ENCODE measurements around the gene ACKR2.

The ACKR2 gene

DNA sequence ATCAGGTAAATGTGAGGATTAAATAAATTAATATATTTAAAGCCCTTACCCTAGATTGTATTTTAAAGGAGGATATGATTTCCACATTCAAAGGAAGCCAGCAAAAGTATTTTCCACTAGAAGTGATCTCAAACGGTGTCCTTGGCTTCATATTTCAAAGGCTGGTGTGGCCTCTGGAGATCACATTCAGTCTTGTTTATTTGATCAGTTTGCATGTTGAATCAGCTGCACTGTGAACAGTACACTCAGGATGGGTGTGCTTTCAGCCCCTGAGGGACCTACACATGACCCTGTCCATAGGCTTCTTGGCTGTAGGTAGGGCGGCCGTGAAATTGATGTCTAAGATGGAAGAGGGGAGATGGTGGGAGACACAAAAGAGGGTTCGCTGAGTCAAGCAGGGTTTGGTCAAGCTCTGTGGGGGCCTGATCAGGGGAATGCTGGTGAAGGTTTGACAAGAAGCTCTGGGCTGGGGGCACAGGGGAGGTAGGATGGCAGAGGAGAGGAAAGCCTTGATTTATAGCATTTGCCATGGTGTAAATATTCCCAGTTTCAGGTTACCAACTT is 44.6 kb downstream of the ACKR2 start:
- no peak overlapping the region for H3K4me3 ChIP-seq (ENCODE audit: low read depth, low read length)

DNA sequence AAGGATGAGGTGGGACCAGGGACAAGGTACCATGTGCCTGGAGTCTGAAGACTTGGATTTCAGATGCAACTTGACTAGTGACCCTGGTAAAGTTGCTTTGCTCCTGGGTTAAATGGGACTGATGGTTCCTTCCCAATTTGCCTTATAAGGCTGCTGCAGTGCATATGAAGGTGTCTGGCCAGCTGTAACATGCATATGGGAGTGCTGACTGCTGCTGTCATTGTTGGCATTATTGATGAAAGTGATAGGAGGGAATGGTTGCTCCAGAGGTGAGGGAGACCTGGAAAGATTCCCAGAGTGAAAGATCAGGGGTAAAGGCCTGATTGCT is 45.9 kb downstream of the ACKR2 start:
- no peak overlapping the region for H3K4me3 ChIP-seq (ENCODE audit: low read depth, low read length)

DNA sequence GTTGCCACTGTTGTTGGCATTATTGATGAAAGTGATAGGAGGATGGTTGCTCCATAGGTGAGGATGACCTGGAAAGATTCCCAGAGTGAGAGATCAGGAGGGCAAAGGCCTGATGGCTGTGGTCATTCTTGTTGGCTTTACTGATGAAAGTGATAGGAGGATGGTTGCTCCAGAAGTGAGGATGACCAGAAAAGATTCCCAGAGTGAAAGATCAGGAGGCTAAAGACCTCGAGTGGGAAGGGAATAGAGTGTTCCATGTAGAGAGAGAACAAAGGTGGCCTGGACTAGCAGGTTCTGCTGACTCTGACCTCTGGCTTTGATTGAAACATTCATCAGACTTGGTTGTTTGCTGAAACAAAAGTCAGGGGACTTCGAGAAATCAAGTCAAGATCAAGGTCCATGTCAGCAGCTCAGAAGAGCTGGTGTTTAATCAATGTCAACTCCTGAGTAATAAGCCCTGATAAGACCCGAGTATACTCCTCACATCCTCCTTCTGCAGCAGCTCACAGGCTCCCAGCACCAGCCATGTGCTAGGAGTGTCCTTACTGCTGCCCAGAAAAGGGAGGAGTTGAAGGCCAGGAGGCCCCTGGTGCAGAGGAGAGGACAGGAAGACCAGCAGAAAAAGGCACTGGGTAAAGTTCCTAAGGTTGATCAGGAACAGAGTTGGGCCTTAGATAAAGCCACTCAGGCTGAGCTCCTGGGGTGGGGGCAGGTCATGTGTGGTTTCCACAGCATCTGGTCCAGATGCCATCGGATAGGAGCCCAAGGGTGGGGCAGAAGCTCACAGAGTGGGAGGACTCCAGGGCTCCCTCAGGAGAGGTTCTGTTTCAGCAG is 46.5 kb downstream of the ACKR2 start:
- no peak overlapping the region for H3K4me3 ChIP-seq (ENCODE audit: low read depth, low read length)

DNA sequence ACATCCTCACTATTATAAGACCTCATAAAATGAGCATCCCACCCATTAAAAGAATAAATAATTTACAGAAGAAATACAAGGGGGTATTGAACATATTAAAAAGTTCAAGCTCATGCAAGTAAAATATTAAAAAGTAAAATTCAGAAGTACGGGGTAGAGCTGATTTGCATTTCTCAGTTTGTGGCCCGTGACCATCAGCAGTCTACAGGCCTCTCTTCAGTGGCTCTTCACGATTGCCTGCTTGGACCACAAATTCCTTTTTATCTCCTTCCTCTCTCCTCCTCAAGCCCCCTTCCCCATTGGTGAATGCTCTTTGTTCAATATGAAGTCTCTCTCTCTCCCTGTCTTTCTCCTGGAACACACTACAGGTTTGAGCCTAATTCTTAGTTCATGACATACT is 47.3 kb downstream of the ACKR2 start:
- no peak overlapping the region for H3K4me3 ChIP-seq (ENCODE audit: low read depth, low read length)

DNA sequence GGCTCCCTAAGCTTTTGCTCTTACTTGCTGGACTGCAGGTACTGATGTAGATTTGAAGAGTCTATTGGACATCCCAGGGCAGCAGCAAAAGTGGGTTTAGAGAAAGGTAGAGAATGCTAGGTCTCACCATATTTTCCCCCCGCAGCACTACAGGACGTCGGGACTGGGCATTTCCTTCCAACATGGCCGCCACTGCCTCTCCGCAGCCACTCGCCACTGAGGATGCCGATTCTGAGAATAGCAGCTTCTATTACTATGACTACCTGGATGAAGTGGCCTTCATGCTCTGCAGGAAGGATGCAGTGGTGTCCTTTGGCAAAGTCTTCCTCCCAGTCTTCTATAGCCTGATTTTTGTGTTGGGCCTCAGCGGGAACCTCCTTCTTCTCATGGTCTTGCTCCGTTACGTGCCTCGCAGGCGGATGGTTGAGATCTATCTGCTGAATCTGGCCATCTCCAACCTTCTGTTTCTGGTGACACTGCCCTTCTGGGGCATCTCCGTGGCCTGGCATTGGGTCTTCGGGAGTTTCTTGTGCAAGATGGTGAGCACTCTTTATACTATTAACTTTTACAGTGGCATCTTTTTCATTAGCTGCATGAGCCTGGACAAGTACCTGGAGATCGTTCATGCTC is 55.2 kb downstream of the ACKR2 start:
- H3K4me3 ChIP-seq (ENCODE audit: low read depth, low read length), result no peak overlapping the region

DNA sequence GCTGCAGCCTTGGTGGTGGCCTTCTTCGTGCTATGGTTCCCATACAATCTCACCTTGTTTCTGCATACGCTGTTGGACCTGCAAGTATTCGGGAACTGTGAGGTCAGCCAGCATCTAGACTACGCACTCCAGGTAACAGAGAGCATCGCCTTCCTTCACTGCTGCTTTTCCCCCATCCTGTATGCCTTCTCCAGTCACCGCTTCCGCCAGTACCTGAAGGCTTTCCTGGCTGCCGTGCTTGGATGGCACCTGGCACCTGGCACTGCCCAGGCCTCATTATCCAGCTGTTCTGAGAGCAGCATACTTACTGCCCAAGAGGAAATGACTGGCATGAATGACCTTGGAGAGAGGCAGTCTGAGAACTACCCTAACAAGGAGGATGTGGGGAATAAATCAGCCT is 56.0 kb downstream of the ACKR2 start:
- H3K4me3 ChIP-seq (ENCODE audit: low read depth, low read length), result no peak overlapping the region

DNA sequence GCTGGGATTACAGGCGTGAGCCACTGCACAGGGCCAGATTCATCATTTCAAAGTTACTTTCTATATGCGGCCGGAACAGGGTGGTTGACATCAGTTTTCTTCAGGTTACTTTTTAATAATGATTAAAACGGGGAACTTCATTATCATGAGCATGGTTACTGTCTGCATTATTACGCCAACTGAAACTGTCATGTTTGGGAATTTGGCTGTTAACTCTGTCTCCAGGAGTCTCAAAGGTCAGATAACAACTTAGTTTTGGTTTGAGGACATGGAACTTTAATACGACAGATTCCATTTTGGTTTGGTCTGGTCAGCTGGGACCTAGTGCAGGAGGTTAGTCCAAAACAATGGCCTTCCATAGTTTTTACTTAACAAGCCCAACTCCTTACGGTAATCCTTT is 57.9 kb downstream of the ACKR2 start:
- H3K4me3 ChIP-seq (ENCODE audit: low read depth, low read length), result no peak overlapping the region

- no peak overlapping the region for H3K4me3 ChIP-seq (ENCODE audit: low read depth, low read length)
These were observed 59.6 kb downstream of the ACKR2 start for GRCh38 chr3:42868841-42869240.

DNA sequence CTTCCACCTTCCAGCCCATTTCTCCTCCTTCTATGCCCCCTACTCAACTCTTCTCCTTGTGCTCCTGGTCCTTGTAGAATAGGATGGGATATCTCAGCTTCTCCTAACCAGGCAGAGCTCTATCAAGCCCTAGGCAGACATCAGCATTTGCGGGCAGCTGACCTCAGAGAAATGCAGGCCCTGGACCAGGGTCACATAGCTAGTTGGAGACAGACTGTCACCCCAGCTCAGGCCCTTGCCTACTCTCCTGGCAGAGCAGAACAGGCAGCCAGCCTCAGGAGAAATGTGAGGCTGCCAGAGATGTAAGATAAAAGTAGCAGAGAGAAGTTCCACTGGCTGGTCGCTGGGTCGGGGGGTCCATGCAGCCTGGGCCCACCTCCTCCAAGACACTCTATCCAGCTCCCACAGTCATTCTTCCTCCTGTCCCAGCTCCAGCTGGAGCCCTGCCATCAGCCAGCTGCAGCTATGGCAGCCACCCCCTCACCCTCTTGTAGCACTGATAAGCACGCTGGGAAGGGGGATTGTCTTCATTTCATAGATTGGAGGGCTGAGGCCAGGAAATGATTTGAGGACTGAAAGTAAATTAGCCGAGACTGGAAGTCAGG is 62.4 kb downstream of the ACKR2 start:
- H3K4me3 ChIP-seq (ENCODE audit: low read depth, low read length), result no peak overlapping the region

GRCh38 chr3:42872718-42873117 is 63.5 kb downstream of the ACKR2 start:
- no peak overlapping the region for H3K4me3 ChIP-seq (ENCODE audit: low read depth, low read length)

GRCh38 chr3:42873221-42873982 is 64.2 kb downstream of the ACKR2 start:
- no peak overlapping the region for H3K4me3 ChIP-seq (ENCODE audit: low read depth, low read length)

GRCh38 chr3:42874749-42875148 is 65.5 kb downstream of the ACKR2 start:
- H3K4me3 ChIP-seq (ENCODE audit: low read depth, low read length), result no peak overlapping the region

GRCh38 chr3:42875325-42876151 is 66.3 kb downstream of the ACKR2 start, which contains the start of gene CYP8B1:
Gene CYP8B1, minus strand, starts transcription at chr3:42875879. Its CDS starts 63 bp downstream, at chr3:42875816.
- no peak within 1 kb of the TSS for H3K4me3 ChIP-seq (ENCODE audit: low read depth, low read length)

DNA sequence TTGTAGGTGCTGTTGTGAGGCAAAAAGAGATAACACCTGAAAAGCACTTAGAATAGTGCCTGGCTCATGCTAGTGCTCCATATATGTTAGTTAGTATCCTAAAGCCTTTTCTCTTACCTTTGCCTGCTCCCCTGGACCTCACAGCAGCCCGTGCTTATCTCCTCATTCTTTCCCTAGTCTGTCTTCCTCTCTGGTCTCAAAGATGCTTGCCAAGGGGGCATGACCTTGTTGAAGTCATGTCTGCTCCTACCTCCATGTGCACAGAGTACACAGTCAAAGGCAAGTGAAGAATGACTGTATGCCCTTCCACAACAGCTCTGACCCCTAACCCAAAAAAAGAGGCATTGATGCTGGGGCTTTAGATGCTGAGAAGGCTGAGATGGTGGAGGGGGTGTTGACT is 67.2 kb downstream of the ACKR2 start:
- H3K4me3 ChIP-seq (ENCODE audit: low read depth, low read length), result no peak overlapping the region

- H3K4me3 ChIP-seq (ENCODE audit: low read depth, low read length), result no peak overlapping the region
These were observed 67.9 kb downstream of the ACKR2 start for GRCh38 chr3:42876940-42877720.

DNA sequence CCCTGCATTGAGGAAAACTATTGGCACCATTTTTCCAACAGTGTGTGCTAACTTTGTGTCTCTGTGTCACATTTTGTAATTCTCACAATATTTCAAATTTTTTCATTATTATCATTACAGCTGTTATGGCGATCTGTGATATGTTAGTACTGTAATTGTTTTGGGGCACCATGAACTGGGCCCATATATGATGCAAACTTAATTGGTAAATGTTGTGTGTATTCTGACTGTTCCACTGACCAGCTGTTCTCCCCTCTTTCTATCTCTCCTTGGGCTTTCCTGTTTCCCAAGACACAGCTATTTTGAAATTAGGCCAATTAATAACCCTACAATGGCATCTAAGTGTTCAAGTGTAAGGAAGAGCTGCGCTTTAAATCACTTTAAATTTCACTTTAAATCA is 68.6 kb downstream of the ACKR2 start:
- H3K4me3 ChIP-seq (ENCODE audit: low read depth, low read length), result no peak overlapping the region

DNA sequence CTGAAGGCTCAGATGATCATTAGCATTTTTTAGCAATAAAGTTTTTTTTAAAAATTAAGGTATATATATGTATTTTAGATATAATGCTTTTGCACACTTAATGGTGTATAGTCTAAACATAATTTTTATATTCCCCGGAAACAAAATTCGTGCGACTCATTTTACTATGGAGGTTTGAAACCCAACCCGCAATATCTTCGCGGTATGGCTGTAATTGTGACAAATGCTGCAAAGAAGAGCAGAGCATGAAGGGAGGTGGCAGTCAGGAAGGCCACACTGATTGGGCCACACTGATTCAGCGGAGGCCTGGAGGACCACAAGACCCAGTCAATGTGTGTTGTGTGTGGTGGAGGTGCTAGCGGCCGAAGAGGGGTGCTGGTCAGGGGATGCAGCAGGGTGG is 70.9 kb downstream of the ACKR2 start:
- H3K4me3 ChIP-seq (ENCODE audit: low read depth, low read length), result no peak overlapping the region

DNA sequence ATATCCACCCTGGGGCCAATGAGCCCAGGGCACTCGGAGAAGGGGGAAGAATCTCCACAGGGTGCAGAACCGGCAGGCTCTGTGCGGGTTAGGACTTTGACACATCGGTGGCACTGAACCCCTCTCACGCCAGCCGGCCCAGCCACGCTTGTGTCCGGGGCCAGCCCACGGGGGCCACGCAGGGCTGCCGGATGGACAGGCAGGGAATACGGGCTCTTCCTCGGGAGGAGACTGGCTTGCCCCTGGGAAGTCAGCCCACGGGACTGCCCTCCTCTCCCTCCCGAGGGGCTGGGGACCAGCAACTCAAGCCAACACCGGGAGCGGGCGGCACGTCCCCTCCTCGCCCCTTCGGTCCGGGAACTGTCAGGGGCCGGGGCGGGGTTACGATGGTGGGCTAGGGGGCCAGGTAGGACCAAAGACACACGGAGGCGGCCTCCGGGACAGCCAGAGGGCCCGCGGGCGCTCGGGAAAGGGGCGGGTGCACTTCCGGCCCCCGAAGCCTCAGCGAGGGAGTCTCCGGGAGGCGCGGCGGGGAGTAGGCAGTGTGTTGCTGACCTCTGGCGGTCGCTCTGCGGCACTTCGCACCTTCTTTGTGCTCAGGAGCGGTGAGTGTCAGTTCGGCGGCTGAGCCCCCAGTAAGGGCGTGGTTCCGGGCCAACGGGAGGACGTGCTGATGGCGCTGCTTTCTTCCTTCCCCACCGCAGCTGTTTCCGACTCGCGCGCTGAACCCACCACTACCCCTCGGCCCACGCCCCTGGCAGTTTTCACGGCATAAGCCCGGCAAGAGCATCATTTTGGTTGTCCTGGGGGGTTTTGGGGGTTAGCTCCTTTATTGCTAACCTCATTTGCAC is 71.6 kb downstream of the ACKR2 start:
- peak overlapping the region; percentile 36 for H3K4me3 ChIP-seq (ENCODE audit: low read depth, low read length)

Data from iPS-11a (cell line).